GM19324 (cell line): ENCODE results near the gene SCP2D1.

Experiments used
- ATAC-seq: cut with Tn5 transposase; IDR thresholded peaks from one replicate; pipeline ENCODE4 v1.9.1; 2021; ENCODE audit warnings: mild to moderate bottlenecking, moderate library complexity; ENCODE audit not compliant: unreplicated experiment, low FRiP score

Gene SCP2D1

DNA sequence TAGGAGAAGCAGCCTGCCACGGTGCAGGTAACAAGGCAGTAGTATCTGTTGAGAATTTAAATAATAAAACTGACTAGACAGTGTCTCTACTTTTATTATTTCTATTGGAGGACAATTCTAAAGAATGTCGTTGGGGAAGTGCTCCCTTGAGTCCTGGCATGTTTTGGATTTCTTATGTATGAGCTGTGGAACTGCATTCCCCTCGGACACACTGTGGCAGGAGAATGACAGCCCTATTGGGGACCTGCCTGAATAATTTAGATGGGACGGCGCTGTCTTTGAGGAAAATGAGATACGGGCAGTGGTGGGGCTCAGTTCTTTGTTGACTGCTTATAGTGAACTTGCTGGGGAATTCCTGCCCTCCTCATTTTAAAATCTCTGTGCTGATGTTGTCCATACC, 2.4 kb upstream of the SCP2D1 start:
- ATAC-seq, result no peak

DNA sequence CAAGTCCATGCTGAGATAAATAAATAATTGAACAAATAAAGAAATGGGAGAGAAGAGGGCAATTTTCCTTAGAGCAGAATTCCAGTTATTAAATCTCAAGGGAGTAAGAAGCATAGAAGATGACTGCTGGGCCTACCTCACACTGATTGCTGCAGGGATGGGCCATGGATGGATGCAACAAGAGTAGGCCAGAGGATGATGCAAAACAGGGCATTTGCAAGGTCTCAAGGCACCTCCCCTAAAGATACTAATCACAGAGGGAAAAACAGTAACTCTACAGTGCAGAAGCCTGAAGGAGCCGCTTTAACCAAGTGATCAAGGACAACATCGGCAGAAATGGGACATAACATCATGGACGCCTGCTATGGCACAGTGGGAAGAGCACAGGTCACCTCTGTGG, 1.7 kb upstream of the SCP2D1 start:
- no peak for ATAC-seq

DNA sequence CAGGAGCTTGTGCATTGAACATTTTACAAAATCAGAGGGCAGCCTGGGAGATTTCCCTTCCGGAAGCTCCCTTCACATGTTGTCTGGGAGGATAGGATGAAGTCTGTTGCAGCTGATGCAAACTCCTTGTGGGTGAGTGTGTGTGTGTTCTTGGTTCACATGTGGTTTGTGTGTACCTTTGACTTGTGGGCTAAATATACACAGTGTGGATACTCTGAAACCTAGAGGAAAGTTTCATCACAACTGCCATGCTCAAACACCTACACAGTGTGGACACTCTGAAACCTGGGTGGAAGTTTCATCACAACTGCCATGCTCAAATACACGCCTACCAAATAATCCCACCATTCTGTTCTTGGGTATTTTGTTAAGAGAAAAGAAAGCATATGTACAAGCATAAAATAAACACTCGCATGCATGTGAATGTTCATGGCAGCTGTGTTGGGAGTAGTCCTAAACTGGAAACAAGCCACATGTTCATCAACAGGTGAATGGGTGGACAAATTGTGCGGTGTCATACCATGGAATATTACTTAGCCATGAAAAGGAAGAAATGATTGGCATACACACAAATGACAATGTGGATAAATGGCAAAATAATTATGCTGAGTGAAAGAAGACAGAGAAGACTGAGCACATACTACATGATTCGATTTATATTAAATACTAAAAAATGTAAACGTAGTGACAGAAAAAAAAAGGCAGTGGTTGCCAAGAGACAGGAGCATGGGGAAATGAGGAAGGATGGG, 1.8 kb downstream of the SCP2D1 start:
- no peak for ATAC-seq

- ATAC-seq, result no peak
These were observed 9.2 kb downstream of the SCP2D1 start for GRCh38 chr20:18822832-18823231.

DNA sequence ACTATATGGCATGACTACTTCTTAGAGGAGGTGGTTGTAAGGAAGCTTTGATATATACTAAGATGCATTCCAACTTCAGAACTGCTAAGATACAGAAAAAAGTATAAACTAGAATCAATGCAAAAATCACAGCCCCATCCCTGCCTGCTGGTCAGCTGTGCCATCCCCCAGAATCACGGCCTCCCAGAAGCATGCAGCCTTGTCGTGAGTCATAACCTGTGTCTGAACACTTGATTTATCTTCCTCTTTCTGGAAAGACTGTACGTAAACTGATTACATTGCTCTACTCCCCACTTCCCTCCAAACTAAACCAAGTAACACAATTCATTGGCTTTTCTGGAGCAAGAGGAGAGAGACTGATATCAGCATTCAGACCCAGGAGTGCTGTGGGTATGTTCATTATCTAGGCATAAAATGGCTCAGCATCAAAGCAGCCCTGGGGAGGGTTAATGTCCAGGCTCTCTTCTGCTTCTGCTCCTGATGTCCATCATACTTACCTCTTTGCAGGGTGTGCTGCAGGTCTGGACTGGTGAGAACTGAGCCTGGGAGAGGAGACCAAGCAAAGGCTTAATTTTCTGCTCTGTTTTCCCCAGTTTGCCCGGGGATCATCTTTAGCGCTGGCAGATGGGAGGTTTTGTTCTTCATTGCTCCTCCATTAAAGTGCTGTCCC, 18.4 kb downstream of the SCP2D1 start:
- ATAC-seq, result no peak

DNA sequence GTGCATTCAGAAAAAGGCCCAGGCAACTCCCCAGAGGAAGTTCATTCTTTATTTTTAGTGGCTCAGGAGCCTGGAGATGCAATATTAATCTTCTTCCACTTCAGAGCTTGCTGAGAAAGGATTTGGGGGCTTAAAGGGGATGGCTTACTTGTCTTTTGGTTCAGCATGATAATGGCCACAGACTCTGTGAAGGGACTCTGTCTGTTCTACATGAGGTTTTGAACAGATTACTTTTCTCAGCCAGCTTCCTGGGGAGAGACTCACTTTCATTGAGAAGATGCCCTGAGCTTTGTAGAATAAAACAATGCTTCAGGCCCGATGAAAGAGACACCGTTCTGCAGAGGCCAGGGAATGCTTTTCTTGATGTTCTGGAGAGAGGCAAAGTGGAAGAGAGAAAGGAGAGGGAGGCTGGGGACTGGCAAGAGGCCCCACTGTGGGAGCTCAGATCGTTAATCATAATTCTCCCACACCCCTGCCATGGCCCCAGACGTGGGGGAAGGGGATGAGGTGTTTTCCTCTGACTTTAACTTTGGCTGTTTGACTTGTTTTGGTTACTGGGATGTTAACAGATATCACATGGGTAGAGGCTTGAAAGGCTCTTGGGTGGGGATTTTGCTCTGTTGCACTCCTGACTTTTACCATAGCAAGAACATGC, 19.1 kb downstream of the SCP2D1 start:
- no peak for ATAC-seq

DNA sequence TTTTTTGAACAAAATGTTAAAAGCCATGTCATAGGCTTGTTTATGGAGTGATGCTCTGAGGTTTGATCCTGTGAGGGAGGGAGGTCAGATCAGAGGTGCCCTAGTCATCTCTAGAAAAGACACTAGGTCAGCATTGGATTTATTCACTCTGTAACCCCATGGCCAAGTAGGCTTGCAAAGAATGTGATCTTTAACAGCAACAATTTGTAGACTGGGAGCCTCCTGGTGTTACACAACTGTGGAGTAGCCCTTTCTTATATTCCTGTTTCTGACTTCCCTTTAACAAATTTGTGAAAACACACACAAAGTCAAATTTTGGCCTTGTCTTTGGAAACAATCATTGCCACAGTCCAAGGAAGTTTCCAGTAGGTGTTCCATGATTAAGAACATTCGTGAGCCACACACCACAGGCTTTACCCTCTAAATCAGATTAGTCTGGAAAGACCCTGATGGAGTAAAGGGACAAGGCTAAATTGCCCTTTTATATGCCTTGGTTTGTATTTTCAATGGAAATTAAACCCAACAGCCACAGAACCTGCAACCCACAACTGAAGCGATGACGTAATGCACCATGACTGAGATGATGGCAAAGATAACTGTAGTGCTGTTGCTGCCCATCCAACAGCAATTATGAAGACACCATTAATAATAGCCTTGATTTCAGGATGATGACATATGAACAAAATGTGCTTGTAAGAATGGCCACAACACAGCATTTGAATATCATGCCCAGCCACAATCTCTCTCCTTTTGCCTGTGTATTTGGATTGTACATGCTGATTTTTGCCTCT, 22.1 kb downstream of the SCP2D1 start:
- ATAC-seq, result no peak

GRCh38 chr20:18837718-18838117, 24.1 kb downstream of the SCP2D1 start:
- no peak for ATAC-seq

GRCh38 chr20:18839507-18840247, 26.1 kb downstream of the SCP2D1 start:
- no peak for ATAC-seq

GRCh38 chr20:18840248-18840645, 26.7 kb downstream of the SCP2D1 start:
- no peak for ATAC-seq

DNA sequence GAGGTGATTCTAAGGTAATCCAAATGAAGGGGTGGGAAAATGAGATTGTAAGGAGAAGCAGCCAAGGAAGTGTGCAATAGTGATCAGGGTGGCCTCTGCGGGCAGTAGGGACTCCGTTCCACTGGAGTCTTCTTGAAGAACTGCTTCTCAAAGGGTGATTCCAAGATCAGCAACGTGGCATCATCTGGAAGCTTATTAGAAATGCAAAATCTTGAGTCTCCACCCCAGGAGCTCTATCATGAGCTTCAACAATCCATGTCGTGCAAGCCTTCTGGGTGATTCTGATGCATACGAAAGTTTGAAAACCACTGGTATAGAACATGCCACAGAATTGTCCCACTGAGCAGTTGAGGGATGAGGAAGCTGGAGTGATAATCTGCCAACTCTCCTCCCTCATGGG, 31.4 kb downstream of the SCP2D1 start:
- no peak for ATAC-seq

DNA sequence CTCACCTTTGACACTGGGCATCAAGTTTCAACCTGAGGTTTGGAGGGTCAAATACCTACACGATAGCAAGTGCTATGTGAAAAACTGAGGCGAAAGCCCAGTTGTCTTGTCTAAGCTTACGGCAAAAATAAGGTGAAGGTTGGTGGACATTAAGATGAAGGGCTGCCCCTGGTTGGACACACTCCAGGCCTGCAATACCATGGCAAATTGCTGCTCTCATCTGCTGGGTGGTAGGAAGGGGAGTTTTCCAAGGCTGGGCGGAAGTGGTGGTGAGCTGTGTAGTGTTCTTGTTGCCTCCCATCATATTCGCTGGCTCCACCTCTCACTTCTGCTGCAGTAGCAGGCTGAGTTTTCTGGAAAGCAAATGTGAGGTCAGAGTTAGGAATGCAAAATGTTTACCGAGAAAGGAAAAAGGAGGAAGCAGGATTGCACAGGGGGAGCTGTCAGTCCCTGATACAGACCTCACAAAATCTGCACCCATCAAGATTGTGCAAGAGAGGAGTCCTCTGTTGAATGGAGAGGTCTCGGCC, 33.7 kb downstream of the SCP2D1 start:
- ATAC-seq, result no peak

GRCh38 chr20:18849131-18849530, 35.5 kb downstream of the SCP2D1 start:
- no peak for ATAC-seq

DNA sequence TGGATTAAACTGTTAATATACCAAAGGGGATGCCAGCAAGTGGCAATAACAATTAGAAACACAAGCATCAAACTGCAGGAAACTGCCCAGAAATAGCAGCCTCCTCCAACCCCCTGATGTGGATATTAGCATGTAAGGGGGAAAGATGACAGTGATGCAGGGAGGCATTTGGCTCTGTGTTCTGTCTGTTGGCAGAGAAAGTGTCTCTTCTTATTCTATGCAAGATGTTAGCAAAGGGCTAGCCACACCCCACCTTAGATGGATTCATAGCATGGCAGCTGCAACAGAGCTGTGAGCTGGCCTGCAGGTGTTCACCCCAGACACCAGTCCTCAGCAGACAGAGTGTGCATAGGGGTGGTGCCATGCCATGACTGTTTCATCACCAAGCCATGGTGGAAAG, 38.0 kb downstream of the SCP2D1 start:
- ATAC-seq, result no peak

GRCh38 chr20:18852318-18852717, 38.7 kb downstream of the SCP2D1 start:
- no peak for ATAC-seq

DNA sequence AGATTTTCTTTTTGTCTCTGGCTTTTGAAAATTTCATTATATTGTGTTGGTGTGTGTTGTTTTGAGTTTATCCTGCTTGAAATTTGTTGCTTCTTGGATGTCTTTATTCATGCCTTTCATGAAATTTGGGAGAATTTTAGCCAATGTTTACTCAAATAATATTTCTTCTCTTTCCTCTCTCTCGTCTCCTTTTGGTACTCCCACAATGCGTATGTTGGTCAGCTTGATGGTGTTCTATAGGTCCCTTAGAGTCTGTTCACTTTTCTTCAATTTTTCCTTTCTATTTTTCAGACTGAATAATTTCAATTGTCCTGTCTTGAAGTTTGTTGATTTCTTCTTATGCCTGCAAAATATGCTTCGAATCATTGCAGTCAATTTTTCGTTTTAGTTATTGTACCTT, 39.6 kb downstream of the SCP2D1 start:
- no peak for ATAC-seq

DNA sequence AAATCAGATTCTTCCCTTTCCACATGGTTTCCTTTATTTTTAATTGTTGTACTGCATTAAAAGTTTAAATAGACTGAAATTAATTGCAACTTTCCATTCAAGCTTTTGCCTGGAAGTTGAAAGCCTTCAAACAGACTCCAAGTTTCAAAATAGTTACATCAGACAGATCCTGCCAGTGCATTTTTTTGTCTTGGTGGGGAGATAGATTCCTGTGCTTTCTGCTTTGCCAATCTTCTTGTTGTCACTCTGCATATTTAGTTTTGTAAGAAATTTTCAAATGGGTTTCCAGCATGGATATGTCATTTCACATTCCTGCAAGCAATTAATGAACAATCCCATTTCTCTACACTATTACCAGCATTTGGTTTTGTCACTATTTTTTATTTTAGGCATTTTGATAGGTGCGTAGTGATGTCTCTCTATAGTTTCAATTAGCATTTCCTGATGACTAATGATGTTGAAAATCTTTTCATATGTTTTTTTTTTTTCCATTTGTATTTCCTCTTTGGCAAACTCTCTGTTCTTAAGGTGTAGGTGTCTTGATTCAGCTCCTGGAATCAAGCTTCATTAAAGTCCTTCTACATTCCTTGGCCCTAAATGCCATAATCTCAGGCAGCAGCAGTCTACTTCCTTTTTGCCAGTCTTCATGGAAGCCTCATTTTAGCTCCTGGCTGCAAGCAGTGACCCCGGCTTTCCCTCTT, 40.5 kb downstream of the SCP2D1 start:
- ATAC-seq, result no peak

DNA sequence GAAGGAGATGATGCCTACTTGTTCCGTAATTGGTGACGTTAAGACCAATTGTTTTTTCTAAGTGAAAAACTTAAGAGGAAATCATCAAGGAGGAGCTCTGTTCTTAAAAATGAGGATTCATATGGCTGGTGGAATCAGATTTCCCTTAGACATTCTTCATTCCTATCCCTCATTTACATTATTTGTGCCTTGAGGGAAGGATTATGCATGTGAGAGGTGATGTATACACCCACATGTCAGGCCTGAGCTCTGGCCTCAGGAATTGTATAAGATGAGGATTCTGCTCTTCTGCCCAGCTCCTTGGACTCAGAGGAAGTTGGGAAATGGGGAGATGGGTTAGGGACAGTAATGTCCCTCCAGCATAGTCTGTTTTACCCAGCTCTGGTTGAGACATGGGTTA, 42.3 kb downstream of the SCP2D1 start:
- no peak for ATAC-seq

- ATAC-seq, result no peak
These were observed 43.3 kb downstream of the SCP2D1 start for GRCh38 chr20:18856873-18857272.
